22Rv1 (cell line): ENCODE measurements around the gene TSPAN9.

ENCODE experiments used
- CTCF ChIP-seq: fragments of 450-650 bp; IDR thresholded peaks from 2 replicates; pipeline ENCODE4 v1.5.1; 2017; ENCODE audit warnings: mild to moderate bottlenecking
- ZFX ChIP-seq: fragments of 450-650 bp; IDR thresholded peaks from 2 replicates; pipeline ENCODE4 v1.6.1; 2017; ENCODE audit warnings: antibody characterized with exemption, borderline replicate concordance

- TF ChIP-seq CTCF (no peak), ZFX (no peak)
Measured at GRCh38 chr12:3274664-3275063, 197.5 kb downstream of the TSPAN9 start.
